IPS-20b (cell line): Measurements from ENCODE around the gene ACBD7.

ENCODE experiments used
- H3K27ac ChIP-seq: one replicate; pipeline ENCODE4 v1.5.1; 2013; ENCODE audit warnings: low read length
- H3K27me3 ChIP-seq: 2 replicates; pipeline ENCODE4 v1.6.1; 2013; ENCODE audit warnings: mild to moderate bottlenecking, low read length, inconsistent platforms; ENCODE audit not compliant: insufficient read depth
- H3K36me3 ChIP-seq: 2 replicates; pipeline ENCODE4 v1.6.1; 2013; ENCODE audit warnings: low read depth, mild to moderate bottlenecking, inconsistent platforms, low read length, moderate library complexity; ENCODE audit not compliant: insufficient read depth
- H3K4me1 ChIP-seq: 2 replicates; pipeline ENCODE4 v1.6.1; 2013; ENCODE audit warnings: mild to moderate bottlenecking, control low read depth, inconsistent platforms, low read length, moderate library complexity; ENCODE audit not compliant: insufficient read depth
- H3K4me3 ChIP-seq: 2 replicates; pipeline ENCODE4 v1.5.1; 2013; ENCODE audit warnings: mild to moderate bottlenecking, low read length, inconsistent platforms
- H3K9ac ChIP-seq: 2 replicates; pipeline ENCODE4 v1.6.1; 2013; ENCODE audit warnings: low read depth, mild to moderate bottlenecking, inconsistent platforms, low read length, moderate library complexity
- H3K9me3 ChIP-seq: 2 replicates; pipeline ENCODE4 v1.6.1; 2013; ENCODE audit warnings: mild to moderate bottlenecking, low read depth, low read length, inconsistent platforms; ENCODE audit not compliant: insufficient read depth

ACBD7 gene

DNA sequence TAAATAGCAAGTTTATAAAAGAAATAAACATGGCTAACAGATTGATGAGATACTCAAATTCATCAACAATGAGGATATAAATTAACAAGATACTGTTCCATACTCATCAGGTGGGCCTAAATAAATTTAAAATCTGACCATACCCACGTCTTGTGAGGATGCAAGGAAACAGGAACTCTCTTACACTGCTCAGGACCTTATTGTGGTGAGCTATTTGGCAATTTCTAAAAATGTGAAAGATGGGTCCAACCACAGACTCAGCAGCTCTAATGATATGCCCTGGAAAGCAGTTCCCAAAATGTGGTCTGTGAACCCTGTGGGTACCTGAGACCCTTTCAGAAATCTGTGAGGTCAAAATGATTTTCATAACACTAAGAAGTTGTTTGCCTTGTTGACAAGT is 30.0 kb upstream of the ACBD7 start:
- H3K36me3 ChIP-seq, result peaks cover 20% of the 10 kb centered on the region
- H3K27me3 ChIP-seq, result no peaks in the 10 kb centered on the region

DNA sequence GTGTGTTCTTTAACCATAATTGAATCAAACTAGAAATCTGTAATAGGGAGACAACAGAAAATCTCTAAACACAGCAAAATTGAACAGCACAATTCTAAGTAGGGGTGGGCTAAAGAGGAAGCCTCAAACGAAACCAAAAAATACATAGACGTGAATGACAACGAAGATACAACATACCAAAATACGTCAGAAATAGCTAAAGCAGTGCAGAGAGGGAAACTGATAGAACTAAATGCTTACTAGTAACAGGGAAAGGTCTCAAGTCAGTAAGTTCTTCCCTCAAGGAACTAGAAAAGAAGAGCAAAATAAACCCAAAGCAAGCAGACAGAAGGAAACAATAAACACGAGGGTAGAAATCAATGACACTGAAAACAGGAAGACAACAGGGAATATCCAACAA is 27.6 kb upstream of the ACBD7 start:
- H3K9me3 ChIP-seq, result no peaks in the 10 kb centered on the region
- H3K4me3 ChIP-seq, result no peak overlapping the region
- no peaks in the 10 kb centered on the region for H3K27me3 ChIP-seq
- no peak overlapping the region for H3K27ac ChIP-seq
- no peaks in the 10 kb centered on the region for H3K4me1 ChIP-seq
- peaks cover 26% of the 10 kb centered on the region for H3K36me3 ChIP-seq
- no peak overlapping the region for H3K9ac ChIP-seq

More for the DNA sequence above, 30.0 kb upstream of the ACBD7 start:
- H3K9ac ChIP-seq, result no peak overlapping the region
- H3K27ac ChIP-seq, result no peak overlapping the region
- H3K4me3 ChIP-seq, result no peak overlapping the region
- no peaks in the 10 kb centered on the region for H3K9me3 ChIP-seq
- no peaks in the 10 kb centered on the region for H3K4me1 ChIP-seq

- H3K27me3 ChIP-seq, result no peaks in the 10 kb centered on the region
- H3K9me3 ChIP-seq, result no peaks in the 10 kb centered on the region
- H3K4me1 ChIP-seq, result no peaks in the 10 kb centered on the region
- H3K36me3 ChIP-seq, result peaks cover 21% of the 10 kb centered on the region
- H3K9ac ChIP-seq, result no peak overlapping the region
- no peak overlapping the region for H3K4me3 ChIP-seq
- no peak overlapping the region for H3K27ac ChIP-seq
These were observed 25.2 kb upstream of the ACBD7 start for GRCh38 chr10:15113766-15114165.

DNA sequence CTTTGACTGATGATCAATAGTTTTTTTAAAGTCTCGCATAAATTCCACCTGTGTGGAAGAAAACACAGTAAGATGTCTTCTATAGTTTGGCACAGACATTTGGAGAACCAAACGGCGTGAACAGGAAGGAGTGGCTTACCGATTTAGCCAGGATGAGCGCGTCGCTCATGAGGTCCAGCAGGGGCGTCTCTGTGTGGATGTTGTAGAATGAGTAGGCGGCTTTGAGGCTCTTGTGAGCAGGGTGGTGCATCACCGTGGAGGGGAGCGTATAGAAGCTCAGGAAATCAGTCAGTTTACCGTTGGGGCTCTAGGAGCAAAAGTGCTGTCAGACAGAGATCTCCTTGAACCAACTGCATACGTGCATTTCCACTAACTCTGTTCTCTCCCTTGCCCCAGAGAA is 24.1 kb upstream of the ACBD7 start:
- Histone ChIP-seq H3K27me3 (no peaks in the 10 kb centered on the region), H3K9me3 (no peaks in the 10 kb centered on the region), H3K9ac (no peak overlapping the region), H3K27ac (no peak overlapping the region), H3K4me1 (no peaks in the 10 kb centered on the region), H3K4me3 (no peak overlapping the region), H3K36me3 (peaks cover 19% of the 10 kb centered on the region)

- no peaks in the 10 kb centered on the region for H3K4me1 ChIP-seq
- peaks cover 63% of the 10 kb centered on the region for H3K36me3 ChIP-seq
- H3K27ac ChIP-seq, result no peak overlapping the region
These were observed 17.9 kb upstream of the ACBD7 start for GRCh38 chr10:15106352-15107013.

DNA sequence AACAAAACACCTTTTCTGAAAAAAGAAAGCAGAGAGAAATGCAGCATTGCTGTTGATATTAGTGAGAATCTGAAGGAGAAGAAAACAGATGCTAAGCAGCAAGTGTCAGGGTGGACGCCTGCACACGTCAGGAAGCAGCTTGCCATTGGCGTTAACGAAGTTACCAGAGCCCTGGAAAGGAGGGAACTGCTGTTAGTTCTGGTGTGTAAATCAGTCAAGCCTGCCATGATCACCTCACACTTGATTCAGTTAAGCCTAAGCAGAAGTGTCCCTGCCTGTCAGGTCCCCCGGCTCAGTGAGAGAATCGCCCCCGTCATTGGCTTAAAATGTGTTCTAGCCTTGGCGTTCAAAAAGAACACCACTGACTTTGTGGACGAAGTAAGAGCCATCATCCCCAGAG is 14.9 kb upstream of the ACBD7 start:
- Histone ChIP-seq H3K4me3 (no peak overlapping the region), H3K9me3 (no peaks in the 10 kb centered on the region), H3K27me3 (no peaks in the 10 kb centered on the region), H3K27ac (no peak overlapping the region), H3K36me3 (peaks cover 65% of the 10 kb centered on the region), H3K9ac (no peak overlapping the region), H3K4me1 (no peaks in the 10 kb centered on the region)

More at GRCh38 chr10:15106352-15107013, 17.9 kb upstream of the ACBD7 start:
- Histone ChIP-seq H3K9ac (no peak overlapping the region), H3K27me3 (no peaks in the 10 kb centered on the region), H3K9me3 (no peaks in the 10 kb centered on the region), H3K4me3 (no peak overlapping the region)

GRCh38 chr10:15099886-15100285 is 11.3 kb upstream of the ACBD7 start:
- Histone ChIP-seq H3K27ac (no peak overlapping the region), H3K9ac (0 out of 2 replicates have a peak overlapping the region, but pooled peaks have one; percentile 25), H3K36me3 (peaks cover 43% of the 10 kb centered on the region), H3K27me3 (no peaks in the 10 kb centered on the region), H3K9me3 (no peaks in the 10 kb centered on the region), H3K4me1 (no peaks in the 10 kb centered on the region), H3K4me3 (no peak overlapping the region)

DNA sequence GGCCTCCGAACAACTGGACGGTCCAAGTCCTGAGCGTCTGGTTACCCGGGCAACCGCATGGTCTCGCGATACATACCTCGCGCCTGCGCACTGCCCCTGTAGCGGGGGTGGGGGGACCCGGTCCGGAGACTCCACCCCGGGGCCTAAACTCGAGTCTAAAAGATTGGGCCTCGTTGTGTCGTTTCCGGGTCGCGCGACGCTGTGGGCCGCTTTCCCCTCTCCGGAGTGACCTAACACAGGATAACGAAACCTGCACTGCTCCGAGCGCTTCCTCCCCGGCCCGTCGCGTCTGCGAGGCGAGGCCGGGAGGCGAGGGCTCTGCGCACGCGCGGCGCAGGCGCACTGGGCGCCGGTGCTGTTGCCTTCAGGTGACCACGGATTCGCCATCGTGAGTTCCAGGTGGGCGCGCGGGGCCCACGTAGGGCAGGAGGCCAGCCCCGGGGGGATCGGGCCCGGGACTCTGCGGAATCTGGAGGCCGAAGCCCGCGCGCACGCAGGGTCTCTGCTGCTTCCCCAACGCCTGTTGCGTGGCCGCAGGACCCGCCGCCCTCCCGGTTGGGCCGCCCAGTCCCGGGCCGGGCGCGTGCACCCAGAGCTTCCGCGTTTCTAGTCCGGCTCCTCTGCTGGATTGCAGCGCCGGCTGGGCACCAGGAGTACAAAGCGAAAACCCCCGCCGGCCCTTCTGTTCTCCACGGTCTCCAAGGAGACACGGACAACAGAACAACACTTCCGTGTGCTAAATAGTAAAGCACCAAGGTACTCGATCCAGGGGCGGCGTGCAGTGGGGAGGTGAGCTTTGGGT is 8.6 kb upstream of the ACBD7 start, which contains the start of gene RPP38:
Gene RPP38, plus strand, starts transcription at position 345 of the 802 bp plus-strand sequence. CDS start 5,960 bp downstream, outside the sequence.
- peaks cover 17% of the 10 kb centered on the region for H3K36me3 ChIP-seq
- H3K27me3 ChIP-seq, result no peaks in the 10 kb centered on the region
- H3K9me3 ChIP-seq, result no peaks in the 10 kb centered on the region
- peak within 1 kb of the TSS; percentile 98 for H3K4me3 ChIP-seq
- peak within 1 kb of the TSS; percentile 96 for H3K27ac ChIP-seq
- H3K4me1 ChIP-seq, result no peaks in the 10 kb centered on the region
- peak within 1 kb of the TSS; percentile 94 for H3K9ac ChIP-seq

DNA sequence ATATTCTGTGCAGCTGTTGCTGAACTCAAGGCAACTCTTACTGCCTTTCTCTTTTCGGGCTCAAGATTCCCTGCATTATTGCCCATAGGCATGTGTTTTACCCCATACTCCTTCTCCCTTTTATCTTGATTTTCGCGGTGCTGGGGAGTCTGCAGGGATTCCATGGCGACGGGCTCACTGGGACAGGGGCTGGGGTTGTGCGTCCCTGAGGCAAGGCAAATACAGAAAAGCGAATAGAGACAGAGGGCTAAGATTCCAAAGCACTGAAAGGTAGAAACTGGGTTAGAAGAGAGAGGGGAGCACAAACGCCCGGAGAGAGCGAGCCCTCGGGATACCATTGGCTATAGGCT is 8.1 kb upstream of the ACBD7 start:
- peak overlapping the region; percentile 94; the same call in 1 of the 2 replicates for H3K9ac ChIP-seq
- H3K4me1 ChIP-seq, result no peaks in the 10 kb centered on the region
- H3K27me3 ChIP-seq, result no peaks in the 10 kb centered on the region
- peak overlapping the region; percentile 98 for H3K4me3 ChIP-seq
- H3K9me3 ChIP-seq, result no peaks in the 10 kb centered on the region
- H3K36me3 ChIP-seq, result peaks cover 11% of the 10 kb centered on the region
- no peak overlapping the region for H3K27ac ChIP-seq

DNA sequence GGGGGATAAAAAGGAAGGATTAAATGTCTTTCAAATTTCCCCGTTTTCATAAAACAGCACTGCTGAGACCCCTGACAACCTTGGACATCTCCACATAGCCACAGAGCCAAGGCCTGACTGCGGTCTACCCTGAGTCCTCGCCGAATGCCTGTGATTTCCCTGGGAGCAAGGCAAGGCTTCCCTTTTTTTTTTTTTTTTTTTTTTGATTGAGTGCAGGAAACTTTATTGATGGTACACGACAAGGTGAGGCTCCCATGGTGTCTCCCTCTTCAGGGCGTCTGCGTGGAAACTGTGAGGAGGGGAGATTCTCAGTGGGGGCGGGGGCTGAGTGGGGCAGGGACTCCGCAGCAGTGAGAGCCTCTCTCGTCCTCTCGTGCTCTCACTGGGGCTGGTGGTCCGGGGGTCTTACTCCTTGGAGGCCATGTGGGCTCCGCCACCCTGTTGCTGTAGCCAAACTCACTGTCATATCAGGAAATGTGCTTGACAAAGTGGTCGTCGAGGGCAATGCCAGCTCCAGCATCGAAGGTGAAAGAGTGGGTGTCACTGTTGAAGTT is 4.4 kb upstream of the ACBD7 start:
- H3K27ac ChIP-seq, result no peak overlapping the region
- H3K9me3 ChIP-seq, result no peaks in the 10 kb centered on the region
- H3K27me3 ChIP-seq, result no peaks in the 10 kb centered on the region
- no peak overlapping the region for H3K4me3 ChIP-seq
- no peak overlapping the region for H3K9ac ChIP-seq
- H3K36me3 ChIP-seq, result no peaks in the 10 kb centered on the region
- H3K4me1 ChIP-seq, result no peaks in the 10 kb centered on the region

GRCh38 chr10:15091418-15091817 is 2.8 kb upstream of the ACBD7 start:
- Histone ChIP-seq H3K4me1 (no peaks in the 10 kb centered on the region), H3K27ac (no peak overlapping the region), H3K9ac (no peak overlapping the region), H3K27me3 (no peaks in the 10 kb centered on the region), H3K9me3 (no peaks in the 10 kb centered on the region), H3K36me3 (no peaks in the 10 kb centered on the region), H3K4me3 (no peak overlapping the region)
